Raji (cell line): ENCODE measurements around the gene ACVRL1.

Experiments
- POLR2A ChIP-seq: IDR thresholded peaks from 2 replicates; pipeline ENCODE4 v1.6.1; 2011; ENCODE audit warnings: low read depth, low read length, control low read depth; ENCODE audit not compliant: insufficient read depth

The ACVRL1 gene

GRCh38 chr12:51870504-51870903, 36.8 kb upstream of the ACVRL1 start:
- TF ChIP-seq POLR2A, result no peak

GRCh38 chr12:51871126-51871525, 36.2 kb upstream of the ACVRL1 start:
- TF ChIP-seq POLR2A, result no peak

GRCh38 chr12:51871918-51872688, 35.2 kb upstream of the ACVRL1 start:
- TF ChIP-seq POLR2A, result no peak

- TF ChIP-seq POLR2A, result no peak
Observed at GRCh38 chr12:51872689-51872981, 34.7 kb upstream of the ACVRL1 start.

GRCh38 chr12:51873251-51873994, 33.9 kb upstream of the ACVRL1 start:
- TF ChIP-seq POLR2A, result no peak

GRCh38 chr12:51874000-51874399, 33.3 kb upstream of the ACVRL1 start:
- TF ChIP-seq POLR2A, result no peak

GRCh38 chr12:51874486-51874885, 32.8 kb upstream of the ACVRL1 start:
- no peak for TF ChIP-seq POLR2A

- no peak for TF ChIP-seq POLR2A
Observed at GRCh38 chr12:51879102-51879501, 28.2 kb upstream of the ACVRL1 start.

- TF ChIP-seq POLR2A, result no peak
Observed at GRCh38 chr12:51883295-51883694, 24.0 kb upstream of the ACVRL1 start.

GRCh38 chr12:51883998-51884675, 23.2 kb upstream of the ACVRL1 start:
- TF ChIP-seq POLR2A, result no peak

- no peak for TF ChIP-seq POLR2A
Observed at GRCh38 chr12:51884676-51885229, 22.6 kb upstream of the ACVRL1 start.

- TF ChIP-seq POLR2A, result peak; percentile 31; the same call in 1 of the 2 replicates
Observed at GRCh38 chr12:51886021-51886710, 21.1 kb upstream of the ACVRL1 start.

GRCh38 chr12:51887476-51888315, 19.6 kb upstream of the ACVRL1 start, which contains the start of gene ANKRD33:
TSS of gene ANKRD33 (plus strand) at chr12:51888103. CDS start at chr12:51888187, 84 bp downstream.
- no peak for TF ChIP-seq POLR2A
